Astrocyte (in vitro differentiated cells and primary cell): ENCODE measurements around the gene LUC7L3.

ENCODE experiments used
- CTCF ChIP-seq: IDR thresholded peaks from 2 replicates; pipeline ENCODE4 v1.5.1; 2011; ENCODE audit warnings: low read depth, mild to moderate bottlenecking, inconsistent platforms, low read length, moderate library complexity; ENCODE audit not compliant: insufficient read depth
- EZH2 ChIP-seq: IDR thresholded peaks from 2 replicates; pipeline ENCODE4 v1.6.1; 2012; ENCODE audit warnings: mild to moderate bottlenecking, low read length, inconsistent platforms; ENCODE audit not compliant: insufficient read depth

GRCh38 chr17:50728112-50728429 is 8.7 kb downstream of the LUC7L3 start:
- TF ChIP-seq EZH2 (no peak), CTCF (no peak)
